Neural cell (in vitro differentiated cells): ENCODE measurements around the gene STOM. TPM values are rescaled to one million over a fixed set of nuclear protein-coding genes. Genes with fewer than 3 reads are reported as not detected.

ENCODE experiments used
- H2AFZ ChIP-seq: fragments of 200-600, 300-800 bp; sonication (generic), shearing (Covaris generic); 2 replicates; pipeline ENCODE4 v1.6.0; 2014; ENCODE audit warnings: low read depth, mild to moderate bottlenecking, antibody characterized with exemption, low read length, moderate library complexity
- H3F3A ChIP-seq: fragments of 200-600 bp; shearing (Covaris generic); 2 replicates; pipeline ENCODE4 v1.6.1; 2016; ENCODE audit warnings: mild to moderate bottlenecking, moderate library complexity, mixed read lengths, antibody characterized with exemption, low read length; ENCODE audit not compliant: insufficient read depth, poor library complexity, severe bottlenecking
- H3K27ac ChIP-seq: fragments of 200-600, 300-800 bp; sonication (generic), shearing (Covaris generic); 2 replicates; pipeline ENCODE4 v1.5.1; 2014; ENCODE audit warnings: mild to moderate bottlenecking, low read length, moderate library complexity
- H3K27me3 ChIP-seq: fragments of 300-800, 200-600 bp; sonication (generic), shearing (Covaris generic); 2 replicates; pipeline ENCODE4 v1.6.0; 2014; ENCODE audit warnings: mild to moderate bottlenecking, low read depth, low read length, moderate library complexity; ENCODE audit not compliant: insufficient read depth
- H3K36me3 ChIP-seq: fragments of 300-800, 200-600 bp; sonication (generic), shearing (Covaris generic); 2 replicates; pipeline ENCODE4 v1.5.1; 2014; ENCODE audit warnings: mild to moderate bottlenecking, antibody characterized with exemption, low read length, moderate library complexity; ENCODE audit not compliant: insufficient read depth
- H3K4me2 ChIP-seq: fragments of 300-800, 200-600 bp; sonication (generic), shearing (Covaris generic); 2 replicates; pipeline ENCODE4 v1.6.0; 2014; ENCODE audit warnings: mild to moderate bottlenecking, low read length
- H3K4me3 ChIP-seq: fragments of 300-800, 200-600 bp; sonication (generic), shearing (Covaris generic); 2 replicates; pipeline ENCODE4 v1.5.1; 2014; ENCODE audit warnings: mild to moderate bottlenecking, low read length, moderate library complexity
- H3K79me2 ChIP-seq: fragments of 200-600 bp; shearing (Covaris generic); replicated peaks from 2 replicates; pipeline ENCODE4 v1.6.0; 2014; ENCODE audit warnings: mild to moderate bottlenecking, low read length, moderate library complexity; ENCODE audit not compliant: insufficient read depth
- H3K9ac ChIP-seq: fragments of 300-800, 200-600 bp; sonication (generic), shearing (Covaris generic); 2 replicates; pipeline ENCODE4 v1.6.1; 2016; ENCODE audit warnings: mild to moderate bottlenecking, low read length, mixed read lengths
- H3K9me2 ChIP-seq: fragments of 200-600 bp; shearing (Covaris generic); 2 replicates; pipeline ENCODE4 v1.6.1; 2016; ENCODE audit warnings: mild to moderate bottlenecking, low read length, mixed read lengths; ENCODE audit not compliant: insufficient read depth
- H3K9me3 ChIP-seq: fragments of 200-600, 300-800 bp; sonication (generic), shearing (Covaris generic); 2 replicates; pipeline ENCODE4 v1.6.1; 2016; ENCODE audit warnings: mild to moderate bottlenecking, mixed run types, low read length, moderate library complexity, mixed read lengths
- H4K20me1 ChIP-seq: fragments of 200-600 bp; shearing (Covaris generic); 2 replicates; pipeline ENCODE4 v1.6.1; 2016; ENCODE audit warnings: mild to moderate bottlenecking, mixed run types; ENCODE audit not compliant: insufficient read depth
- CTCF ChIP-seq: fragments of 450-650 bp; IDR thresholded peaks from 2 replicates; pipeline ENCODE4 v1.5.1; 2014; ENCODE audit warnings: antibody characterized with exemption, mild to moderate bottlenecking, moderate library complexity; ENCODE audit not compliant: poor library complexity, severe bottlenecking
- EP300 ChIP-seq: fragments of 450-650 bp; conservative IDR thresholded peaks from 2 replicates; pipeline ENCODE4 v1.6.1; 2014; ENCODE audit warnings: antibody characterized with exemption, mild to moderate bottlenecking, moderate library complexity; ENCODE audit not compliant: poor library complexity, severe bottlenecking
- EZH2 ChIP-seq: fragments of 200-600, 300-800 bp; shearing (Covaris generic), sonication (generic); IDR thresholded peaks from 2 replicates; pipeline ENCODE4 v1.6.1; 2014; ENCODE audit warnings: antibody characterized with exemption, low read length, borderline replicate concordance, mild to moderate bottlenecking; ENCODE audit not compliant: insufficient read depth, poor library complexity, severe bottlenecking
- MXI1 ChIP-seq: fragments of 450-650 bp; conservative IDR thresholded peaks from 2 replicates; pipeline ENCODE4 v1.6.1; 2014; ENCODE audit warnings: antibody characterized with exemption, mild to moderate bottlenecking; ENCODE audit not compliant: poor library complexity, severe bottlenecking
- POLR2AphosphoS5 ChIP-seq: IDR thresholded peaks from 2 replicates; pipeline ENCODE4 v1.6.1; 2012
- RAD21 ChIP-seq: fragments of 450-650 bp; conservative IDR thresholded peaks from 2 replicates; pipeline ENCODE4 v1.6.1; 2014; ENCODE audit warnings: antibody characterized with exemption, mild to moderate bottlenecking, moderate library complexity
- REST ChIP-seq: IDR thresholded peaks from 2 replicates; pipeline ENCODE4 v1.6.1; 2012; ENCODE audit warnings: borderline replicate concordance
- SMC3 ChIP-seq: fragments of 450-650 bp; conservative IDR thresholded peaks from 2 replicates; pipeline ENCODE4 v1.6.1; 2014; ENCODE audit warnings: antibody characterized with exemption, mild to moderate bottlenecking, moderate library complexity; ENCODE audit not compliant: poor library complexity
- TAF1 ChIP-seq: IDR thresholded peaks from 2 replicates; pipeline ENCODE4 v1.6.1; 2012; ENCODE audit warnings: low read depth
- polyA plus RNA-seq: library from polyadenylated mRNA; depleted of rRNA; stranded (reverse); fragments of >200 nt; gene quantifications from 2 replicates; pipeline ENCODE4 v1.2.3, GENCODE V29; 2014

The STOM gene
- polyA plus RNA-seq, 1 donor from 2014 or later = 0.11 TPM

GRCh38 chr9:121296213-121297127 lies 73.6 kb downstream of the STOM start:
- Histone ChIP-seq H3K36me3 (no peaks in the 10 kb centered on the region), H2AFZ (no peak overlapping the region), H3K9ac (no peak overlapping the region), H3K9me3 (no peaks in the 10 kb centered on the region), H3K4me3 (no peak overlapping the region), H3F3A (no peaks in the 10 kb centered on the region), H3K9me2 (no peaks in the 10 kb centered on the region), H4K20me1 (no peaks in the 10 kb centered on the region), H3K27me3 (peaks cover 20% of the 10 kb centered on the region), H3K27ac (no peak overlapping the region), H3K4me2 (no peak overlapping the region), H3K79me2 (no peaks in the 10 kb centered on the region)
- TF ChIP-seq TAF1 = no peak
- no peak for TF ChIP-seq MXI1
- TF ChIP-seq POLR2AphosphoS5 = no peak
- no peak for TF ChIP-seq EZH2
- TF ChIP-seq REST = no peak
- no peak for TF ChIP-seq RAD21
- TF ChIP-seq EP300 = no peak
- no peak for TF ChIP-seq SMC3
- TF ChIP-seq CTCF = no peak

- no peak overlapping the region for H3K4me2 ChIP-seq
- no peak overlapping the region for H2AFZ ChIP-seq
- no peak overlapping the region for H3K9ac ChIP-seq
- no peaks in the 10 kb centered on the region for H3K9me2 ChIP-seq
- no peaks in the 10 kb centered on the region for H3K79me2 ChIP-seq
- H3F3A ChIP-seq = no peaks in the 10 kb centered on the region
- H3K9me3 ChIP-seq = no peaks in the 10 kb centered on the region
- peaks cover 17% of the 10 kb centered on the region for H3K27me3 ChIP-seq
- no peak overlapping the region for H3K27ac ChIP-seq
- TF ChIP-seq REST (no peak), TAF1 (no peak), RAD21 (no peak), SMC3 (no peak), POLR2AphosphoS5 (no peak), MXI1 (no peak), EZH2 (no peak), CTCF (no peak), EP300 (no peak)
- no peaks in the 10 kb centered on the region for H3K36me3 ChIP-seq
- no peaks in the 10 kb centered on the region for H4K20me1 ChIP-seq
- no peak overlapping the region for H3K4me3 ChIP-seq
Measured at GRCh38 chr9:121295662-121296191, 74.3 kb downstream of the STOM start.
